Stimulated activated CD4-positive, alpha-beta T cell treated with anti-CD3 and anti-CD28 coated beads, Interleukin-1b, Interleukin-23, amount 100 ng/mL, for 48 hours (primary cell): Measurements from ENCODE around the gene RASL11B.

Experiments
- DNase-seq: peaks from one replicate; pipeline ENCODE4 v3.0.0-alpha.2; 2020

Gene RASL11B

DNA sequence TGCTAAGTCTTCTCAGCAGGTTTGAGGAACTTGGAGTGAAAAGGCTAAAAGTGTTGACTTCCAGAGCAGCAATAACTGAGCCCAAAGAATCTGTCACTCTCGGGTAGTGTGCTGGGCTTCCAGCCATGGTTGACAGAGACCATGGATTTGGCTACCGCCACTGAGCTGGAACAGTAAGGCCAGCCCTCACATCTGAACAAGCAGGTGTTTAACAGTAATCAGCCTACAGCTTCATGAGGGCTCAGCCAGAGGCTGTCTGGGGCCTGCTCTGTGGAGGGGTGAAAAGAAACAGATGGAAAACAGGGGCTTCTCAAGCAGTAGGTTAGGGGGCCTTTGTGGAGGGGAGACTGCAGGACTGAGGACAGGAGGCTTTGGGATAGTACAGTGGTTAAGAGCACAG lies 14.9 kb downstream of the RASL11B start:
- DNase-seq, result no peak

DNA sequence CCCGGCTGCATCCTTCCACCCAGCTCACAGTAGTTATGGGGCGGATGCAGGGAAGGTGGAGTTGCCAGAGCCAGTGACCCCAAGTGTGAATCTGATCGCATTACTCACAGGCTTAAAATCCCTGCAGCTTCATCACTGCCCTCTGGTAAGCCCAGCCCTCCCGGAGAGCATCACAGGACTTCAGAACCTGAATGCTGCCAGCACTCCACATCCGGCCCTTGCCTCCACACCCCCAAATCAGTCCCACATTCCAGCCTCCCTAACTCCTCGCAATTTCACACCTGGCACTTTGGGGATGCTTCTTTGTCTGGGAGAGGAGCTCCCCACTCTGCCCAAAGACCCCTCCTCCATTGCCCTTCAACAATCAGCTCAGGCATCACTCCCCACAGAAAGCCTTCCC lies 15.6 kb downstream of the RASL11B start:
- no peak for DNase-seq

DNA sequence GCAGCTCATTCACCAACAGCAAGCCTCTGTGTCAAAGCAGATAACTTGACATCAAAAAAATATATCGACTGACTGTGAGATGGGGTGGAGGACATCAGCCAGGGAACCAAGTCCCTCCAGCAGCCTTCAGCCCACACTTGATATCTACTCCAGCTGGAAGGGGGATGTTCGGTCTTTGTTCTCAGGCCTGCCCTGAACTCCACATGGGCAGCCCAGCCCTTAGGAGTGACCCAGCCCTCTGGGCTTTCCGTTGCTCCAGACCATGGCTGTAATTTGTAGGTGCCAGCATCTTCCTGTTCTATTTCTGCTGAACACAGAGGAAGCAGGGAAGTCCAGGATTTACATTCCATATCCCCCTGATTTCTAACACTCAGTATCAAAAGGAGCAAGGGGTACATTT lies 17.4 kb downstream of the RASL11B start:
- DNase-seq, result no peak

DNA sequence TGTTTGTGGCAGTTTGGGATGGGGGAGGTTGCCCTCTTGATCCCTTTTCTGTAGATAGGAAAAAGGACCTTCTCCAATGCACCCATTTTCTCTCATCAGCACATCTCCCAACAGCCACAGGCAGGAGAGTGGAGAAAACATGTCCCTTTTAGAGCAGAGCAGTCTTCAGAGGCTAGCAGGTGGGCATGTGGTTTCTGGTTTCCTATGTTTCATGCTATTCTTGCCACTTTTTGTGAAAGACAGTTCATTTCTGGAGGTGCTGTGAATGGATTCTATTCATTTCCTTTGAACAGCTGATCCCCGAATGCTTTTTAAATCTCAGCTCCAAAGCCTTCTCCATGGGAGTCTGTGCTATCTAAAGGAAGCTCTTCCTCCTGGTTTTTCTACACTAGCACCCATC lies 18.9 kb downstream of the RASL11B start:
- DNase-seq, result no peak

DNA sequence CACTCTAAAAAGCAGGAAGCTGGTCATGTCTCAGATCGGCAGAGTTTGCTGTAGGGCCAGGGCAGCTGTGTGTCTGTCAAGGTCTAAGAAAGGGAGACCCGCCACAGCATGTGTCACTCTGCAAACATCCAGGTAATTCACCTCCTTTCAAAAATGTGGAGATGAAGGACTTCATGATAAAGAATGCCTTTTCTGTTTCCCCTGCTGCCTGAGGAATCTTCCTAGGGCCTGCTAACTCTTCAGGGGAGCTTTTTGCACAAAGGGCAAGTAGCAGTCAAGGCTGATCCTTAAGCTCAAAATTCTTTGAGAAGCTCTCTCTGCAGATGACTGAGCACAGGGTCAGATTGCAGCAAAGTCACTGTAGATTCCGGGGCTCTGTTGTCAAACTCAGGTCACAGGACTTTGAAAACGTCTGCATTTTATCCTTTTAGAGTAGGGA lies 21.1 kb downstream of the RASL11B start:
- no peak for DNase-seq

DNA sequence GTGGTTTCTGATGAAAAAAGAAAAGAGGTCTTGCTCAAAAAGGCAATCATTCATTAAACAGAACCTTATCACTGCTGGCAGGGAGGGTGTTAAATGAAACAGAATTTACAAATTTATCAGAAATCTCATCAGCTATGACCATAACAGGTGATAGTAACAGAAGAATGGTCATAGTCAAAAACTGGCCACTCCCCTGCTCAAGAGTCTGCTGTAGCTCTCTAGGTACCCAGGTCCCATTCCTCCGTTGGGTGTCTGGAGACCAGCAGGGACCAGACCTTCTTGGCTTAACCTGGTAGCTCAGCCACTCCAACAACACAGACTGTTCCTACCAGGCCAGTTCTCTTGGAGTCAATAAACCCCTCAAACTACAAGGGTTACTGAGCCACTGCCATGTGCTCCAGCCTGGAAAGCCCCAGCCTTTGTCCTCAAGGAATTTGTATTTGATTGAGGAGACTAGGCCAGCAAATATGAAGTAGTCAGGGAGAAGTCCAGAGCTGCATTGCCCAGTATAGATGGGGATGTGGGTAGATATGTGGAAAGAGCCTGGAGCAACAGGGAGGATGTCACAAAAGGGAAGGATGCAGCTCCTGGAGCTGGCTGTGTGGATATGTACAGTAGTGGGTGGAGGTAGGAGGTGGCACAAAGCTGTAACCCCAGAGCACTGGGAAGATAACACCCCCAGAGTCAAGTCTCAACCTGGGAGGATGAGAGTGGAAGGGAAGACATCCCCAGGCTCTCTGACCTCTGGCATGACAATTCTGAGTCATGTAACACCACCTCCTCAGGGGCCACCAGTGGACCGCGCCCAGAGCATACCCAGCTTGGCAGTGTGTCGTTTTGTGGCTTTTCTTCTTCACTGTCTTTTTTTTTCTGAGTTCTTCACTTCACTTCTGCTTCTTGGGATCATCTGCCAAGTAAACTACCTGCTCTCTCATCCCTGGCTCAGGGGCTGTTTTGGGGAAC lies 21.9 kb downstream of the RASL11B start:
- no peak for DNase-seq

DNA sequence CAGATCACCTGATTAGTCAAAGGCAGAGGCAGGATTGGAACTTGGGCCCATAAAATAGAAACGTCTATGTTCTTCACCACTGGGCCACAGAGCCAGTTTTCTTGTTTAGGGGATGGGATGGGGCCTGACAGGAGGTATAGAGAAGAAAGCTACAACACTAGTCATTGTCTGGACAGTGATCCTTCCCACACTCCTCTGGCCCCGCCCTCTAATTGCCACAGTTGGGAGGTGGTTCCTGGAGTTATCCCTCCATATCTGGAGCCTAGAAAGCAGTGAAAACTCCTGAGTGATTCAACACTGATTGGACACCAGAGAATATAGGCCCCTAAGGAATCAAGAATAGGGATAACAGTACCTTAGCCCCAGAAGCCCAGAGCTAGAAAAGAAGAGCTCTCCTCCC lies 22.9 kb downstream of the RASL11B start:
- no peak for DNase-seq

DNA sequence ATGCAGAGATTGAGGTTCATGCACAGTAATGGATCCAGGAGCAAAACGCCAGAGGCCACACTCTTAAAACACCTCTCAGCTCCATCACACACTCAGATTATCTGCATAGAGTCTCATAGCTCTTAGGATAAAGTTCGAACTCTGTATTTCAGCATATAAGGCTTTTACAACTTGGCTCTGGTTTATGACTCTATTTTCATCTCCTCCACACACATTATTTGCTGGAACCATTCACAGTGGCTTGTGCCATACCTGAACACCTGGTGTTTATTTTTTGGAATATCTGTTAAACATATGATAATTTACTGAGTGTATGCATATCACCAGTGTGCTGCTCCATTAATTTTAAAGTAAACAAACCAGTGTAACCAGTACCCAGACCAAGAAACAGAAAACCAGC lies 27.2 kb downstream of the RASL11B start:
- DNase-seq, result no peak

DNA sequence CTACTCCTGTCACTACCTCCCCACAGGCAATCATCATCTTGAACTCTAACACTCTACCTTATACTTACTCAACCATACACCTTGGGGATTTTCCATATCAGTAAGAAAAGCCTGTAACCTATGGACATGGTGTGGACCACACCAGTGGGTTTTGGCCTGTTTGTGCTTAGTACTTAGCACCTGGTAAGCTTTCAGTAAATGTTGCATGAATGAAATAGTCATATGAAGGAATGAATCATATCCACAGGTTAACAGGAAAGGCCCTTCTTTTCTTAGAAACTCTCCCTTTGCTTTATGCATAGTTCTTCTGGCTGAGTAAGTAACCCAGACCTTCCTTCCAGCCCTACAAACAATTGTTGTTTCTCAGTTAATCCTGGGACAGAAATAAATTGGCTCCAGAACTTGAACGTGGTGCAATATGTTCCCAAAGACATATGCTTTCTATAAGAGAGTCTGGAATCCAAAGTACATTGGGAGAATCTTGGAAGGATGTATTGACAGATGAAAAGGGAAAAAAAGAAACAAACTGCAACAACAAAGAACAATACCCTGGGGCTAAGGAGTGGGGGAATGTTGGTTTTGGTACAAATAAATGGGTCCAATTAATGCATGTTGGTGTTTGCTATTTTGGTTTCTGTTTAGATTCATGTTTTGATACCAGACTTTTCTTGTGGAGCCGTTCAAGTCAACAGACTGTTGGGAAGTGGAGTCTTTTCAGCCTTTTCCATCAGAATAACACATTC lies 27.8 kb downstream of the RASL11B start:
- DNase-seq, result peak; percentile 34

DNA sequence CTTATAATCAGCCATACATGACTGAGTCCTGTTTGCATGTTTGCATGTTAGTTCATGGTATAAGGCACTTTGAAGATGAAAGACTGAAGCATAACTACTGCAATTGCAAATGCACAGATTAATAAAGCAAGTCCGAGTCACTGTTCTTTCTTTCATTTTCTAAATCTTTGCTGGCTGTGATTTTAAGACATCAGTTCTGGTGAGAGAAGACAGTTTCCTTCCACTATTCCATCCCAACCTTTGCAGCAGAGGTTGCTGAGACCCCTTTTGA lies 28.3 kb downstream of the RASL11B start:
- no peak for DNase-seq

DNA sequence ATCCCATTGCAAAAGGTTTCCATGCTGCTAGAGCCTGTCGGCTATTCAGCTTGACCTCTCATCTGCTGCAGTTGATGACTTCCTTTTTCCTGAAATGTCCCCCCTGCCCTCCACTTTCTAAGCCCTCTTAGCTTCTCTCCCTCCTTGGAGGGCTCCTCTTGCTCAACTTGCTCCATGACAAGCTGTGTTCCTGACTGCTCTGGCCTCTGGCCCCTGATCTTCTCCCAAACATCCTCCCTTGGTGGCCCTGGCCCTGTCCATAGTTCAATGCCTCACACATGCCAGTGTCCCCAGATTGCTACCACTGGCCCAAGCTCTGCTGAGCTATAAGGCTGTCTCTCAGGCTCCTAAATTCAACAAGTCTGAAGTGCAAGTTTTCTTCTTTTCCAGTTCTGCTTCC lies 29.6 kb downstream of the RASL11B start:
- no peak for DNase-seq

DNA sequence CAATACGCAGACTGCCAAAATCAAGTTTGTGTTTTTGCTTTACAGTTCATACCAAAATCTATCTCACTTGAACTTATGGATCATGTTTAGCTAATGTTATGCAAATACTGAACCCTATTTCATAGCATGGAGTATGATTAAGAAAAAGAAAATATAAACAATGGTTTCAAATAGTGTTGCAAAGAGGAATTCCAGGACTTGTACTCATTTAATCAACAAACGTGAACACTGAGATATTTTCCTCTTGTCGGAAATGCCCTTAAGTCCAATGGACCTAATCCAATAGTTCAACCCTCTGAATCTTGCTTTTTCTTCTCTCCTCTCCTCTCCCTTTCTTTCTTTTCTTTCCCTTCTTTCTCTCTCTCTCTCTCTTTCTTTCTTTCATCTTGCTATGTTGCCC lies 30.8 kb downstream of the RASL11B start:
- DNase-seq, result no peak

DNA sequence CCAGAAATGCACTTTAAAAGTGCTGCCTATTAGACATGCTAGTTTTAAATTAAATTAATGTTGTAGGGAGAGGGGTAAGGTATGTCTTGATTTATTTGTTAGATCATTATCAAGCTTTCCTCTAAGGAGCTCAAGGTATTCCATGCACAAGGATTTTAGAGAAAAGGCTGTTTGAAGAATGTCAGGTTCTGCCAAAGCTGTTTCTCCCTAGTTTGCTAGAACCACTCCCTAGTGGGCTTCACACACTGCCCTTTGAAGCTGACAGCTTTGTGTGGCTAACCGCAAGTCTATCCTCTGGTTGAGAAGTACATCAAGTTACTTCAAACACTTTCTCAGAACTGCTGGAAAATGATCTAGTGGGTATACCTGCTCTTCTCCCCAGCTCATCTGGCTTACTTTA lies 32.3 kb downstream of the RASL11B start:
- no peak for DNase-seq

DNA sequence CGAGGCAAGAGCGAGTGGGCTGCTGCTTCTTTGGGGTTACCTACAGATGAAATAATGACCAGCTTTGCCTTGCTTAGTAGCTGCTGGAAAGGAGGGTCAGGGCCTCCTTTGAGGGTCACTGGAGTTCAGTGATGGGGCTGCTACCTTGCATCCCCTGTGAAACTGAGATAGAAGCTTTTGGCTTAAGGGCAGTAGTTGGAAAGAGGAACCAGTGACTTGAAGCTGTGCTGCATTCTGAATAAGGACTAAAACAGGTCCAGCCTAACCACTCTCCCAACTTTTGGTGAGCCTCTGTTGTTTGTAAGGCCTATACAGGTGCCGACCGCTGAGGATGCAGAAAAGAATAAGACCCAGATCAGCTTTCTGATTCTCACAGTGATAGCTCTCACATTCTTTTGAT lies 41.2 kb downstream of the RASL11B start:
- no peak for DNase-seq

DNA sequence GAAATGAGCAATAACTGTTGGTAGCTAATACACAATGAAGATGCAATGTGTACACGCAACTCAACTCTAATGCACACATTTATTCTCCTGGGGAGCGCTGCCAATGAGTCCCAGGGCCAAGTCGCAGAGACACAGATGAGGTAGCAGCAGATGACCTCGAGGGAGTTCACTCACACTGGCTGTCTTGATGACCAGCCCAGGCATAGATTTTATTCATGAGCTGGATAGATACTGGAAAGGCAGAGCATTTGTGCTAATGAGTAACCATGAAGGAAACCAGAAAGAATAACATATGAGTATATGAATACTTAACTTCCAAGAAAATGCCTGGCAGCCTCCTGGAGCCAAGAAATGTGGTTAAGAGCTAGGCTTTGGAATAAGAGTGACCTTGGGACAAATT lies 42.3 kb downstream of the RASL11B start:
- no peak for DNase-seq

DNA sequence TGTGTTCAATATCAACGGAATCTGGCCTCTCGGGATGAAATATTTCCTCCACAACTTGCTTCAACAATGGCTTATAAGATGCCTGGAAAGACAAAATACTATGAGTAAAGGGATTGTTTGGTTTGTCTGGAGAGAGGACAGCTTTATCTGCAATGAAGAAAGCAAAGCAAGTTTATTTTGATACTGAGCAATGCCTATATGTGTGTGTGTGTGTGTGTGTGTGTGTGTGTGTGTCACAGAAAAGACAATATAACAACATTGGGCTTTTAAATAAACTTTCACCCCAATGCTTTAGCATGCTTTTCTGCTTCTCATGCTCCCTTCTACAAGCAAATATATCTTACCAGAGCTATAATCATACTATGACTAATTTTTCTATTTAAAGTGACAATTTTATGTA lies 45.4 kb downstream of the RASL11B start:
- DNase-seq, result no peak

DNA sequence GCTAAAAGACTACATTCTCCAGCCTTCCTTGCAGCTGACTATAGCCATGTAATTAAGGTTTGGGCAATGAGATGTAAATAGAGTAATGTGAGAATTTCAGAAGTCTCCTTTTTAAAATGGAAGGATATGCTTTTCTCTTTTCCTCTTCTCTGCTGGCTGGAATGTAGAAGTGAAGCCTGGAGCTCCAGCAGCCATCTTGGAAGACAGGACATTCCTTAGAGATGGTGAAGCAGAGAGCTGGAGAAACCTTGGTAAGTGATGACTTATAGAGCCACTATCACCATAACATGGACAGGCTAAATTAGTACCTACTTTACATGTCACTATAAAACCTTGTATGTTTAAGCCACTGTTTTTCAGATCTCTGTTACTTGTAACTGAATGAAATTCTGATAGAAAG lies 48.0 kb downstream of the RASL11B start:
- DNase-seq, result no peak

DNA sequence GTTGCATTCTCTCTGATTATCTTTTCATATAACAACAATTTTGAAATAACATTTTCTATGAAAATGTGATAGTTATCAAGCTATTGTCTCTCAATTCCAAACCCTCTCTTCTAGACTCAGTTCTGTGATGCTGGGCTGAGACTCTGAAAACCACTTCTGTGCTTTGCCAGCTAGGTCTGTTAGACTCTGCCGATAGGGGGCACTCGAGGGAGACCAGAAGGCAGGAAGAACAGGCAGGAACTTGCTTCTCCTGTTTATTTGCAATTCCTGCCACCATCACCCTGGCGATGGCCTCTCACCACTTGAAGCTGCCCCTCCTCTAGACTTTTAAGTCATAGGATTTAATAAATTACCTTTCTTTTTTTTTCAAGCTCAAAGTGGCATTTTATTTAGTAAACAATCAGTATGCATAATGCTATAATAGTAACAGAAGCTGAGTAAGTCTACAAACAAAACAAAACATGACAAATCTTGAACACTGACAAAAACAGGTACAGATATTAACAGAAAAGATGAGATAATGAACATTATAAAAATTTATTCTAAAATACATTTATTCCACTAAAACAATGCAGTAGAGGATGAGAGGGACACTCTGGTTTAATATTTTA lies 49.7 kb downstream of the RASL11B start:
- DNase-seq, result peak; percentile 70

DNA sequence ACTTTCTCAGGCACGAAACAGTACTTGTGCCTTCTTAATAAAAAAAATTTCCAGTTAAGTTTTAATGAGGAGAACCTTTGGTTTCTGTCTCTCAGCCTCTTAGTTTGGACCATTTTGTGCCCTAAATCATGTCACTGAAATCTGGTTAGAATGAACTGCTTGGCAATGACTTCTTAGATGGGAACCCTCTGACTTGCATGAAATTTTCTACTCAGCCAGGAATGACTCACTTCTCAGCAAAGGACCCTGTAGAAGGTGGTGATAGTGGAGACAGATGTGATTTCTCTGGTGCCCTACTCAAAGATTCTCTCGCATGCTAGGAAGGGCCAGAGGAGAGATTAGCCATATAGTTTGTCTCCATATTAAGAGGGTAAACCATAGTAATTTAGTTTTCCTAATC lies 50.5 kb downstream of the RASL11B start:
- no peak for DNase-seq

DNA sequence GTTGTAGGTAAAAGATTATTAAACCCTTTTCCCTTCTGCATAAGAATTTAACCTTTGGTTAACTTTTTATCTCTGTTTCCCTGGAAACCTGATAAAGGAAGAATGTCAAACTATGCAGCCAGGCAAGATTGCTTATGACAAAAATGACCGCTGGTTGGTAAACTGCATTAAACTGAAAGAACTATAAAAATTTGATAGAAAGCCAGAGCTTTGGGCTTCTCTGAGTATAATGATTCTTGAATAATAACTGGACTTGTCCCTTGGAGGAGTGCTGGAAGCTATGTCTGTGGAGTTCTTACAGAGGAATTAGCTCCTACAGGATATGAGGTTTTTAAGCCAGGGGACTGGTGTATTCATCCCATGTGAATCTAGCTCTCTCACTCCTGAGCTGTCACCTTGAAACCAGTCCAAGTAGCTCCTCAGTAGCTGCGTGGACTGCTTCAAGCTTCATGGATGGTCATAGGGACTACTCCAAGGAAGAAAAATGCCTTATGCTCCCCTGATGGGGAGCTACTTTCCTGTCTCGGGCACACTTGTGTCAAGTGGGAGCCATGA lies 52.0 kb downstream of the RASL11B start:
- DNase-seq, result no peak

DNA sequence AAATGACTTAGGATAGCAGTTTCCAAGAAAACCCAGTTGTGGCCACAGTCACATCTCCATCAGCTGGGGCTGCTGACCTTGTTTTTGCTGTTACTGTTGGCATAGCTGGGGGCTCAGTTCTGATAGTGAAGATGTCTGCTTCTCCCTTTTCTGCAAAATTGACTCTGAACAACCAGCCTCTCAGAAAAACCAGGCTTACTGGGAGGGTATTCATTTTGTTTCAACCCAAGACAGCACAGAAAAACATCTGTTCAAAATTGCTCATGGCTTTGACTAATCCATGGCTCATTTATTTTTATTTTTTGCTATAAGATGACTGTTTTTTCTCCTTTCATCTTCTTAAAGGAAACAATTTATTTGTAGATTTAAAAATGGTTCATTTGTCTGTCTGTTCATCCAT lies 53.1 kb downstream of the RASL11B start:
- no peak for DNase-seq

DNA sequence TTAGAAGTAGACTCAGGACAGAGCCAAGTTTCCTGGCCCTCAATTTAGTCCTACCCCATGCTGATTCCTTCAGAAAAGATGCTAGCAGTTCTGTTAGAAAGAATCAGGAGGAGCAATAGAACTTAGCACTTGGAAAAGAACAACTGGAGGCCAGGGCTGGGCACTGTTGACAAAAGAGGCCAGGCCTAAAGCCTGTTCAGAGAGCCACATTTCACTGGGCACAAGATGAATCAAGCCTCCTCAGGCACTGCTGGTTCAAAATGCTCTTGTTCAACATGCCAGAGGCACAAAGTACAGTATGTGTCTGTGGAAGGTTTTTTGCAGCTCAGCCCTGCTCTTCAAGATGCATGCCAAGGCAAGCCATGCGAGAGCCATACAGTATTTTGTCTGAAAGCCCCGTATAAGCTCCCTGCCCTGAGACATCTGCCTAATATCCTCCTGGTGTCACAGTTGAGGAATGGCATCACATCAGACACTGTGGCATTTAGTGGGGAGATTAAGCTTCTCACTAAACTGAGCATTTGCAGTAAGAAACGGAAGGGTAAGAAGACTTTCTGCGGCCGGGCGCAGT lies 53.7 kb downstream of the RASL11B start:
- no peak for DNase-seq
